HuH-7 (cell line): ENCODE results near the gene UNCX.
"Not testable (repeated sequence)": the region's sequence is repeated elsewhere in the genome, so short reads cannot be mapped to it uniquely, and the experiment has no call there.

Experiments used
- DNase-seq: peaks from one replicate; pipeline ENCODE4 v3.0.0; 2011; ENCODE audit warnings: low spot score

The UNCX gene

GRCh38 chr7:1278543-1278942 is 45.9 kb downstream of the UNCX start:
- no peak for DNase-seq

GRCh38 chr7:1279041-1279440 is 46.4 kb downstream of the UNCX start:
- no peak for DNase-seq

- not testable (repeated sequence) for DNase-seq
Observed at GRCh38 chr7:1279895-1280294, 47.2 kb downstream of the UNCX start.

- no peak for DNase-seq
Observed at GRCh38 chr7:1281068-1281467, 48.4 kb downstream of the UNCX start.

GRCh38 chr7:1282679-1283078 is 50.0 kb downstream of the UNCX start:
- DNase-seq: no peak

GRCh38 chr7:1283337-1283736 is 50.7 kb downstream of the UNCX start:
- no peak for DNase-seq

- DNase-seq: no peak
Observed at GRCh38 chr7:1283941-1284742, 51.5 kb downstream of the UNCX start.

GRCh38 chr7:1284743-1285458 is 52.2 kb downstream of the UNCX start:
- no peak for DNase-seq

- no peak for DNase-seq
Observed at GRCh38 chr7:1285556-1286301, 53.1 kb downstream of the UNCX start.
